ENCODE results near the gene B3GNT9.

B3GNT9 gene

GRCh38 chr16:67112591-67113399 is 38.0 kb downstream of the B3GNT9 start:
- no peak for DNase-seq (ENCODE audit: low read depth in 2 of 2)

GRCh38 chr16:67111951-67112444 is 38.8 kb downstream of the B3GNT9 start:
- no peak for DNase-seq (ENCODE audit: low read depth in 2 of 2)

GRCh38 chr16:67109407-67110135 is 41.2 kb downstream of the B3GNT9 start, which contains the start of gene PHAF1:
PHAF1 (plus strand) TSS chr16:67109941; CDS start chr16:67110176, 235 bp downstream.
- DNase-seq (ENCODE audit: low read depth in 2 of 2): peak; percentile 70 to 72

- DNase-seq (ENCODE audit: low read depth in 2 of 2): no peak
Measured at GRCh38 chr16:67108931-67109406, 41.8 kb downstream of the B3GNT9 start.

GRCh38 chr16:67108489-67108888 is 42.3 kb downstream of the B3GNT9 start:
- no peak for DNase-seq (ENCODE audit: low read depth in 2 of 2)

- no peak for DNase-seq (ENCODE audit: low read depth in 2 of 2)
Measured at GRCh38 chr16:67105881-67106280, 44.9 kb downstream of the B3GNT9 start.

- DNase-seq (ENCODE audit: low read depth in 2 of 2): no peak
Measured at GRCh38 chr16:67105246-67105645, 45.6 kb downstream of the B3GNT9 start.

- no peak for DNase-seq (ENCODE audit: low read depth in 2 of 2)
Measured at GRCh38 chr16:67104845-67105244, 46.0 kb downstream of the B3GNT9 start.

- DNase-seq (ENCODE audit: low read depth in 2 of 2): no peak
Measured at GRCh38 chr16:67104061-67104460, 46.7 kb downstream of the B3GNT9 start.

- peak; percentile 85 to 87 for DNase-seq (ENCODE audit: low read depth in 2 of 2)
Measured at GRCh38 chr16:67101311-67102082, 49.3 kb downstream of the B3GNT9 start.

- DNase-seq (ENCODE audit: low read depth in 2 of 2): no peak
Measured at GRCh38 chr16:67100569-67101310, 50.1 kb downstream of the B3GNT9 start.

GRCh38 chr16:67098599-67098998 is 52.2 kb downstream of the B3GNT9 start:
- DNase-seq (ENCODE audit: low read depth in 2 of 2): no peak
